CD1c-positive myeloid dendritic cell (primary cell): Measurements from ENCODE around the gene WDFY1.

ENCODE experiments used
- DNase-seq: peaks from one replicate; pipeline ENCODE4 v3.0.0-alpha.2; 2016; ENCODE audit errors: extremely low spot score

WDFY1 gene

DNA sequence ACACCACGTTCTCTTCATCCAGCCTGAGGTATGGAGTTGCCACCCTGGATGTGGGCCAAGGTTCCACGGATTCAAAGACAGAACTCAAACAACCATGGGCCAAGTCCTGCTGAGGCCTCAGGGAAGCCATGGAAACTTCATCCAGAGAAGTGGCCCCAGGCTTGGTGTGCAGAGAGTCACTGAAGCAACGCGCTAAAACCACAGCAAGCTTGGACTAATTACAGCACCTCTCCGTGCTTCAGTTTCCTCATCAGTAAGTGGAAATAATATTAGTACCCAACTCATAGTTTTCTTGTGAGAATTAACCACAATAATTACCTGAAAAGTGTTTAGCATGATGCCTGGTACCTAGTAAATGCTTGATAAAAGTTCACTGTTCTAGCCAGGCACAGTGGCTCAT, 88.6 kb downstream of the WDFY1 start:
- no peak for DNase-seq

DNA sequence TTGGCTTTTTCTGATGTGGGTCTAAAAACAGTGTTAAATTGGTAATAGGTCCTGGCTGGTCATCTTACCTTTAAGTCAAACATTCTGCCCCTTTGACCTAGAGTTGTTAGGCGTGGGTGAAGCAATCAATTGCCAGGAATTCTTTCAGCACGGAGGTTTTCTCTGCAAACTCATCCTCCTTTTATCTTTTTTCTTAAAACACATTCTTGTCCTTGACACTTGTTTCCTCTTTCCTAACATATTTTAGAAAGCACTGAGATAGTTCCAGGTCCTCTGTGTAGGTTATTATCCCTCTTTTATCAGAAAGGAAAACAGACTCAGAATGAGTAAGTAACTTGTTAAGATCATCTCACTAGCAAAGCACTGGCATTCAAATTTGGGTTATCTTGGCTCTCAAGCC, 89.1 kb downstream of the WDFY1 start:
- DNase-seq = no peak

DNA sequence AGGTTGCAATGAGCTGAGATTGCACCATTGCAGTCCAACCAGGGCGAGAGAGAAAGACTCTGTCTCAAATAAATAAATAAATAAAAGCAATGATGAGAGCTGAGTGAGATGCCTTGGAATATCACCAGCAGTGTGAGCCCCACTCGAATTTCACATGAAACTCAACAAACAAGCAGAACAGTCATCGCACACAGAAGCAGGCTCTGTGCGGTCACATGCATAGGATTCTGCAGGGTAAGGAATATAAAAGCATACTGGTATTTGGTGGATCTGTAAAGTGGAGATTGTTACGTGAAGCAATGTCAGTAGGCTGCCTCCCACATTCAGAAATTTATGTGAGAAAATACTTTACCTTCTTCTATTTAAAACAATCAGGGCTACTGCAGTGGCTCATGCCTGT, 89.7 kb downstream of the WDFY1 start:
- no peak for DNase-seq

DNA sequence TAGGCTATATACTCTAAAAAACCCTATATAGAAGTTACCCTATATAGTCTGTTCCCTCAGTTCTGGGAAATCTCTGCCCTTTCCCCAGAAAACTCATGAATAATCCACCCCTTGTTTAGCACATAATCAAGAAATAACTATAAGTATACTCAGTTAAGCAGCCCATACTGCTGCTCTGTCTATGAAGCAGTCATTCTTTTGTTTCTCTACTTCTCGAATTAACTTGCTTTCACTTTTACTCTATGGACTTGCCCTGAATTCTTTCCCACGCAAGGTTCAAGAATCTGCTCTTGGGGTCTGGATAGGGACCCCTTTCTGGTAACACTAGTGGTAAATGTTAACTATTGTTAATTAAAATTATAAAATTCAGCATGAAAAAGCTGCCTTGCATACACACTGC, 90.4 kb downstream of the WDFY1 start:
- DNase-seq = no peak

DNA sequence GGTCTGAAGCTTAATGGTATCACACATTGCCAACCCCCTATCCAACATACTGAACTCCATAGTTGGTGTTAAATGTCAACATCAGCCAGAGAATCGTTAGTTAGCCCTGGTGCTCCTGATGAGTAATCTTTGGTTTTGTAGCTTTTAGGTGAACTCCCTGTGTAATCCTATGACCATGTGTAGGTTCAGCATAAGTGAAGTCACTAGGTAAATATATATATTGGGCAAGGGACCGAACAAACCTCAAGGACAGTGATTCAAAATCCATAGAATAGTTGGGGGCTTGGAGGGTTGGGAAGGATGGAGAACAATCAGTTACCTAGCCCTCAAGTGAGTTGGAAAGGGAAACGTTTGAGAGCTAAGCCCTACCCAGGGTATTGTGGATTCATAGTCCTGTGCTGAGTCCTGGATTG, 91.7 kb downstream of the WDFY1 start:
- no peak for DNase-seq

DNA sequence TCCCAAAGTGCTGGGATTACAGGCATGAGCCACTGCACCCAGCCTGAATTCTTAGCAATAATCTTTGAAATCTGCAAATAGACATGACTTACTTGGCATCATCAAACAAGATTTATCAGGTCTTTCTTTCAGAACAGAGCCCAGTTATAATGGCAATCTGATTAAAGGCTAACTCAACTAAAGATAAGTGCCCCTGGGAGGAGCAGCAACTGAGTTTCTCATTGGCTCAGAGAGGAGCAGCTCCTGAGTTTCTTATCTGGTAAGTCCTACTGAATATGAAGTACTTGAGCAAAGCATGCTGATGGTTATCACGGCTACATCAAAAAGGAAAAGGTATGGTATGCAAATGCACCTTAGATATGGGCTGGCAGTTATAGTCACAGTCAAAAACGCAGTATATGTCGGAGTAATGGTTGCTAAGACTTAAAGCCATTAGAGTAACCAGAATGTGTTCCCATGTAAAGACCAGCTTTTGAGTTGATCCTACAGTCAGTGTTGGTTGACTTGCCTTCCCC, 92.8 kb downstream of the WDFY1 start:
- DNase-seq = no peak

DNA sequence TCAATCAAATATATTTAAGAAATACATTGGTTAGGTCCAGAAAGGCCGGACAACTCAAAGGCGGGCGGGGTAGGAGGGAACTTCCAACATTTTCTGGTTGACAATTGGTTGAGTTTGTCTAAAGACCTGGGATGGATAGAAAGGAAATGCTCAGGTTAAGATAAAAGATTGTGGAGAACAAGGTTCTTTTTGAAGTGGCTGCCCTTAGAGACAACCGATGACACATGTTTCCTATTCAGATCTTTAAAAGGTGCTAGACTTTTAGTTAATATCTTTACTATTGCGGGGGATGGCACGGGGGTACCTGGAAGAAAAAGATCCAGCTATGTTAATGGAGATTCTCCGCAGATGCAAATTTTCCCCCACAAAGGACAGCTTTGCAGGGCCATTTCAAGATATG, 97.7 kb downstream of the WDFY1 start:
- DNase-seq = no peak

DNA sequence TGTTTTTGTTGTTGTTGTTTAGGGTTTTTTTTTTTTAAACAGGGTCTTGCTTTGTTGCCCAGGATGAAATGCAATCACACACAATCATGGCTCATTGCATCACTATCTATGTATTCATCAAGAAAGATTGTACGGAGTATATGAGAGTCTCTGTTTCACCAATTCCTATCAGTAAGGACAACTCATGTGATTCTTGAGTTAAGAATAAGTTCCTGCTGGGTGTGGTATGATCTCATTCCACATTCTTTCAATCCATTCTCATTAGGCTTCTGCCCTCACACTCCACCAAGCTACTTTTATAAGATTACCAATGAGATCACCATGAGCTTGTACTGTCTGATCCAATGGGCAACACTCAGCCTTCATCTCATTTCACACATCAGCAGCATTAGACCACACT, 98.6 kb downstream of the WDFY1 start:
- no peak for DNase-seq

DNA sequence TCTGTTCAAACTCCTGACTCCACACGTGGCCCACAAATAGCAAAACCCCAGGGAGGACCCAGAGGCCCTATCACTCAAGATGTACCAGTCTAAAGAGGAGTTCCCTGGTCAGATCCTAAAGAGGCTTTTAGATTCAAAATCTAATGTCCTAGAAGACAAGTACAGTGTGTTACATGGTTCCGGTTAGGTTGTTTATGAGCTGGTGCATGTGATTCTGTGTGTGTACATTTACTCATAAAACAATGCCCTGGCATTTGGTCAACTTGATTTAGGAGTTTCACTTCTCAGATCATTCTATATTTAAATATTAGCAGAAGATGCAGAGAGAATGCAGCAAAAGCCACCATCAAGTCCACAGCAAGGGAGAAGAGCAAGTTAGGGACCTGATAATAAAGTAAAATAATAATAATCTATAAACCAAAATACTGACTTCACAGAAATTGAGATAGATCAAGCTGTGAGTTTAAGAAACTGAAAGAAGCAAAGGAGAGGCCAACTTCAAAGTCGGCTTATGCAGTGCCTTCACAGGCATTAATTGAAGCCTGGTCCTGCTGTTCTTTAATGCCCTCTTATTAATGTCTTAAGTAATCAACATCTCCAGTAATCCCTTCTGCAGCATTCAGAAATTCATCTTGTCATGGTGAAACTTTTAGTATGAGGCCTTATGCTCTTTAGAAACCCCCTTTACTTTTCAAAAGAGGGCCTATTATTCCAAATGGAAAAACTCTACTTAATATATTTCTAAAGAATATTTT, 103.5 kb downstream of the WDFY1 start:
- peak; percentile 7 for DNase-seq

DNA sequence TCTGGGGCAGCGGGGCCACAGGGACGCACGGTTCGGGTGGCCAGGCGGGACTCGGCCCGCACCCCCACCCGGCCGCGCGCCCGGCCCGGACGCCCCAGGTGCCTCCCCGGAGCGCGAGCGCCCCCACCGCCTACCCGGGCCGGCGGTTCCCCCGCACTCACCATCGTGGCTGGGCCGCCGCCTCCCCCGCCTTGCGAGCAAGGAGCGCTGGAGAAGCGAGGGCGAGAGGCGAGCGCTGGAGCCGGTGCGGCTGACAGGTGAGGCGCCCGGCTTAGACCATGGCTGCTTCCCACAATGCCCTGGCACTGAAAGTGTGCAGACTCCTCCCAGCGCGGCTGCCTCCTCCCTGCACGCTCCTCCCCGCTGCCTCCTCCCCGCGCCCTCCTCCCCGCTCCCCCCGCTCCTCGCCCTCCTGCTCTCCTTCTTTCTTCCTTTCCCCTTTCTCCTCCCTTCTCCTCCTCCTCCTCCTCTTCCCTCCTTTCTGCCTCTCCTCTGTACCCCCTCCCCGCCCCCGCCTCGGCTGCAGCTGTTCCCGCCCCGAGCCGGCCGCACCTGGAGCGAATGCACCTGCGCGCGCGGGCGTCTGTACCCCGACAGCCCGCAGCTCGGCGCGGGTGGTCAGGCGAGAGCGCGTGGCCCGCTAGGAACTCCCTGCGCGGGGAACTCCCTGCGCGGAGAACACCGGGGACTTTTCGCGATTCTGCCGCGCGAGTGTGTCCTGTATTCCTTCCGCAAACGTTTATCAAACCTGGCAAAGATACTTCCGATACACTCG, 107.7 kb downstream of the WDFY1 start, which contains the start of gene AP1S3:
TSS of gene AP1S3 (minus strand) at position 296 of the 775 bp plus-strand sequence. CDS start at position 164, 132 bp downstream.
- DNase-seq = peak; percentile 67

DNA sequence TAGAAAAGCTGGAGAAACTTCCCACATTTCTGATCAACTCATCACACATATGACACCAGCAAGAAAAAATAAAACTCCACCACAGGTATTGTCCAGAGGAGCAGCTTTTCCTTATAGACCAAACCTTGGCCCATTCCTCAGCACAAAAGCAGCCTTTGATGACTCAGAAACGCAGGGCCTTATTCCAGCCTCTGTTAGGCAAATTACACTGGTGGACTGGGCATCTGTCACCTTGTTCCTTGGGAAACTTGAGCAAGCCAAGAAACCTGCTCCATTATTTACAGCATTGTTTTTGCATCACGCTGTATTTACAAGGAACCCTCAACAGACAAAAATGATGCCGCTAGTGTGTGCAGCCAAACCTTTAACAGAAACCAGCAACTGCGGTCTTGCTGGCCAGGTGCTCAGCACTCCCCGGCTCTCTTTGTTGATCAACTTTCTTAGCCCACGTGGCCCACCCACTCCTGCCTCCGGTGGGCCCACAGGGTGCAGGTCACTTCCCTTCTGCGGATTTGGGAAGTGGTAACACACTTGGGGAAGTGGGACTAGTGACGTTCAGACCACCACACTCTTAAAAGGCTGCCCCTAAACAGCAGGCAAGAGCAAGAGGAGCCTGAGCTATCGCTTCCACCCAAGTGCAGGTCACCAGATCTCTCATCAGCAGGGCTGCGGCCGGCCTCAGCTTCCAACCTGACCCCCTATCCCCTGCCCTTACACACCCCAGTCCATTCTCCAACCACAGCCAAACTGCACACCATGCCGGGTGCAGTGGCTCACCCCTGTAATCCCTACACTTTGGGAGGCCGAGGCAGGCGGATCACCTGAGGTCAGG, 109.2 kb downstream of the WDFY1 start:
- peak; percentile 86 for DNase-seq

DNA sequence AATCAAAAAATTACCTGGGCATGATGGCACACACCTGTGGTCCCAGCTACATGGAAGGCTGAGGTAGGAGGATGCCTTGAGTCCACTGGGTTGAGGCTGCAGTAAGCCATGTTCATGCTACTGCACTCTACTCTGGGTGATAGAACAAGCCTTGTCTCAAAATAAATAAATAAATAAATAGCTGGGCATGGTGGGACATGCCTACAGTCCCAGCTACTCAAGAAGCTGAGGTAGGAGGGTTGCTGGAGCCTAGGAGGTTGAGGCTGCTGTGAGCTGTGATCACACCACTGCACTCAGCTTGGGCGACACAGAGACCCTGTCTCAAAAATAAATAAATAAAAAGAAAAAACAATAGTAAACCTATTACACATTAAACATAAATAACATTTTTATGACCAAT, 110.7 kb downstream of the WDFY1 start:
- DNase-seq = no peak

DNA sequence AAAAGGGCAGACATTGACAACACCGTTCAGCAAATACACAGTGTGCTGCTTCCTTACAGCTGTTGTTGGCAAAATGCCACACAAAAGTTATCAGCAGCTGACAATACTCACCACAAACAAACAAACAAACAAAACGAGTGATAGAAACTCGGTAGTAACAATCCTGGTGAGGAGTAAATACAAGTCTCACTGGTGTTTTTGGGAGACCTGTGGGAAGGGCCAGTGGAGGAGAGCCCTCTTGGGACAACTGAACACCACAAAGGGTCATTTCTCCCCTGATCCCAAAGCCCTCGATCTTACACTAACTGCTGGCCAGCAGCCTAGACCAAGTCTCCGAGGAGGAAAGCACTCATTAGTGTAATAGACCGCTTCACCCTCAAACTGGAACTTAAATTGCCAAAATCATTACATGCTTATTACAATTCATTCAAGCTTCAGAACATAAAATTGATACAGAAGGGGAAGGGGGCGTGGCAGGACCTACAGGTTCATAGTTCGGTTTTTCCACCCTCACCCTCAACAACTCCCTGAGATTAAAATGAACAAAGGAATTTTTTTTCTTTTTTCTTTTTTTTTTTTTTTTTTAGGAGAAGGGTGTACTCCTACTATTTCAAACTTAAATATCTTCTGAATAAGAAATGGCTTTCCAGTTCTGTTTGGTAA, 112.8 kb downstream of the WDFY1 start:
- no peak for DNase-seq

DNA sequence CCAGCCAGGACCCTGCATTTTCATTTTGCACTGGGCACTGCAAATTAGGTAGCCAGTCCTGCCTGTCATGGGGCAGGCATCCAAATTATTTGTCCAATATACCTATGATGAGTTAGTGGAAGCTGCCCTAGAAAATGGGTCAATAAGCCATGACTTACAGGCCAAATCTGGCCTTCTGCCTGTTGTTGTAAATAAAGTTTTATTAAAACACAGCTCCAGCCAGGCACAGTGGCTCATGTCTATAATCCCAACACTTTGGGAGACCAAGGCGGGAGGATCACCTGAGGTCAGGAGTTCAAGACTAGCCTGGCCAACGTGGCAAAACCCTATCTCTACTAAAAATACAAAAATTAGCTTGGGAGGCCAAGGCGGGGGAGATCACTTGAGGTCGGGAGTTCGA, 116.0 kb downstream of the WDFY1 start:
- DNase-seq = no peak

DNA sequence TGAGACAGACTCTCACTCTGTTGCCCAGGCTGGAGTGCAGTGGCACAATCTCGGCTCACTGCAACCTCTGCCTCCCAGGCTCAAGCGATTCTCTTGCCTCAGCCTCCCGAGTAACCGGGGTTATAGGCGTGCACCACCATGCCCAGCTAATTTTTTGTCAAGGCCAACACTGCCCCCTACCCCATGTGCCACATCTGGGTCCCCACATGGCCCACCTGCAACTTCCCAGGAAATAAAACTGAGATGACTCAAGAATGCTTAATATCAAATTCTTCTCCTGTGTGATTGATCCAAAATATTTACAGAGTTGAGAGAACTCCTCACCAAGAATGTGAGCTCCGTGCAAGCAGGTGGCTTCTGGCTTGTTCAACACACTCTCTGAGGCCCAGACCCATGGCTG, 116.8 kb downstream of the WDFY1 start:
- DNase-seq = no peak

DNA sequence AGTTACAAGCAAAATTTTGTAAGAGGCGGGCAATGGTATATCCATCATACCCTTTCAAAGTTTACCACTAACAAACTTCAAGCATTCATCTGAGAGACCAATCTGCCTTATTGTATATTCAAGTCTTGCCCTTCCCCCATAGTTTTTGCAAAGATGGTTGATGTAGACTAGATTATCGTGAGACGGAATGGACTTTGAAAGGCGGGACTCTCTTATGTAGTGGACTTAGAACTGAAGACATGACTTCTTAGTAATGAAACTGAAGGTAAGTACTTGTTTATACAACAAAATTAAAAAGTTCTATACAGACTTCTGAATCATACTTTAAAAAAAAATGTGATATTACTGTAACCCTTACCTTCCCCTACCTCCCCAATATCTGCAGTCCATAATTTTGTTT, 118.1 kb downstream of the WDFY1 start:
- DNase-seq = no peak
